ENCODE data around the gene IFT80. TPM values are rescaled to one million over a fixed set of nuclear protein-coding genes. Genes with fewer than 3 reads are reported as not detected.

IFT80 gene
- total and polyA plus RNA-seq, 9 of the 15 experiments (the other 6 are each of a cell fraction or from before 2014, with no cell fraction given) = 6.7 to 21.1 (median 16.4) TPM

DNA sequence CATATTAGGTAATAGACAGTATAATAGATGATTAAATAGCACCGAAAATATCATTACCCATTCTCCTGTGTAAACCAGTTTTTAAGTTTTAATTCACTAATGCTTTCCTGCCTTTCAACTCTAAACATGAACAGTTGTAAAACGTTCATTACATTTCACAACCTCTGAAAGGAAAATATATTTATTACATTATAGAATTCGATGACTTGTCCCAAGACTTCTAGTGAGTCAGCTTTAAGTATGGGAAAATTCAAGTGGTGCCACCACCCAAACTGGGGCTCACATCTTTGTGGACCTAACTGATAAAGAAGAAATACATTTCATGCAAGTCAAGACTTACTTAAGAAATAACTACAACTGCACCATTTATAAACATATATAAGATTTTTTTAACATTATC is 48.5 kb upstream of the IFT80 start (continued):
- TF ChIP-seq NFE2 (IDR thresholded peaks at IDR 0.05; ENCODE audit: low read depth) (peak; percentile 55), CEBPB (tag; IDR thresholded peaks at IDR 0.05) (0 out of 2 replicates have a peak, but pooled peaks have one; percentile 11), SMC3 (conservative IDR thresholded peaks at IDR 0.05; ENCODE audit: insufficient read depth, low read depth, low read length) (no peak)
- TF ChIP-seq, protein P1, sequence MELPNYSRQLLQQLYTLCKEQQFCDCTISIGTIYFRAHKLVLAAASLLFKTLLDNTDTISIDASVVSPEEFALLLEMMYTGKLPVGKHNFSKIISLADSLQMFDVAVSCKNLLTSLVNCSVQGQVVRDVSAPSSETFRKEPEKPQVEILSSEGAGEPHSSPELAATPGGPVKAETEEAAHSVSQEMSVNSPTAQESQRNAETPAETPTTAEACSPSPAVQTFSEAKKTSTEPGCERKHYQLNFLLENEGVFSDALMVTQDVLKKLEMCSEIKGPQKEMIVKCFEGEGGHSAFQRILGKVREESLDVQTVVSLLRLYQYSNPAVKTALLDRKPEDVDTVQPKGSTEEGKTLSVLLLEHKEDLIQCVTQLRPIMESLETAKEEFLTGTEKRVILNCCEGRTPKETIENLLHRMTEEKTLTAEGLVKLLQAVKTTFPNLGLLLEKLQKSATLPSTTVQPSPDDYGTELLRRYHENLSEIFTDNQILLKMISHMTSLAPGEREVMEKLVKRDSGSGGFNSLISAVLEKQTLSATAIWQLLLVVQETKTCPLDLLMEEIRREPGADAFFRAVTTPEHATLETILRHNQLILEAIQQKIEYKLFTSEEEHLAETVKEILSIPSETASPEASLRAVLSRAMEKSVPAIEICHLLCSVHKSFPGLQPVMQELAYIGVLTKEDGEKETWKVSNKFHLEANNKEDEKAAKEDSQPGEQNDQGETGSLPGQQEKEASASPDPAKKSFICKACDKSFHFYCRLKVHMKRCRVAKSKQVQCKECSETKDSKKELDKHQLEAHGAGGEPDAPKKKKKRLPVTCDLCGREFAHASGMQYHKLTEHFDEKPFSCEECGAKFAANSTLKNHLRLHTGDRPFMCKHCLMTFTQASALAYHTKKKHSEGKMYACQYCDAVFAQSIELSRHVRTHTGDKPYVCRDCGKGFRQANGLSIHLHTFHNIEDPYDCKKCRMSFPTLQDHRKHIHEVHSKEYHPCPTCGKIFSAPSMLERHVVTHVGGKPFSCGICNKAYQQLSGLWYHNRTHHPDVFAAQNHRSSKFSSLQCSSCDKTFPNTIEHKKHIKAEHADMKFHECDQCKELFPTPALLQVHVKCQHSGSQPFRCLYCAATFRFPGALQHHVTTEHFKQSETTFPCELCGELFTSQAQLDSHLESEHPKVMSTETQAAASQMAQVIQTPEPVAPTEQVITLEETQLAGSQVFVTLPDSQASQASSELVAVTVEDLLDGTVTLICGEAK (IDR thresholded peaks at IDR 0.05) = 0 out of 2 replicates have a peak, but pooled peaks have one; percentile 20
- TF ChIP-seq, protein P1 (CRISPR knock-in tag; IDR thresholded peaks at IDR 0.05) = no peak
- TF ChIP-seq, protein P2, sequence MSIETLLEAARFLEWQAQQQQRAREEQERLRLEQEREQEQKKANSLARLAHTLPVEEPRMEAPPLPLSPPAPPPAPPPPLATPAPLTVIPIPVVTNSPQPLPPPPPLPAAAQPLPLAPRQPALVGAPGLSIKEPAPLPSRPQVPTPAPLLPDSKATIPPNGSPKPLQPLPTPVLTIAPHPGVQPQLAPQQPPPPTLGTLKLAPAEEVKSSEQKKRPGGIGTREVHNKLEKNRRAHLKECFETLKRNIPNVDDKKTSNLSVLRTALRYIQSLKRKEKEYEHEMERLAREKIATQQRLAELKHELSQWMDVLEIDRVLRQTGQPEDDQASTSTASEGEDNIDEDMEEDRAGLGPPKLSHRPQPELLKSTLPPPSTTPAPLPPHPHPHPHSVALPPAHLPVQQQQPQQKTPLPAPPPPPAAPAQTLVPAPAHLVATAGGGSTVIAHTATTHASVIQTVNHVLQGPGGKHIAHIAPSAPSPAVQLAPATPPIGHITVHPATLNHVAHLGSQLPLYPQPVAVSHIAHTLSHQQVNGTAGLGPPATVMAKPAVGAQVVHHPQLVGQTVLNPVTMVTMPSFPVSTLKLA (conservative IDR thresholded peaks at IDR 0.05) = 0 out of 4 replicates have a peak, but pooled peaks of 1 of the 2 experiments have one; percentile 18

Data from K562 (cell line).